Tibial artery (tissue), 4 donors: Measurements from ENCODE around the gene TATDN2.

Experiments used
- DNase-seq, 2 donors: peaks; one replicate each; pipeline ENCODE4 v3.0.0-alpha.2; 2019
- H3K27ac ChIP-seq, 2 donors: fragments of 200-600 bp; sonication (generic) in 1 of 2; 1 replicate in 1 of 2; 2 replicates in 1 of 2; pipeline ENCODE4 v1.5.1; 2018 to 2019; ENCODE audit warnings: mild to moderate bottlenecking in 1 of 2
- H3K27me3 ChIP-seq, 2 donors: fragments of 200-600 bp; sonication (generic) in 1 of 2; one replicate each; pipeline versions ENCODE4 v1.5.1 to v1.6.0; 2016 to 2019
- H3K36me3 ChIP-seq, 3 donors: fragments of 200-600 bp; sonication (generic) in 2 of 3; one replicate each; pipeline ENCODE4 v1.5.1; 2016 to 2019; ENCODE audit warnings: mild to moderate bottlenecking in 2 of 3
- H3K4me1 ChIP-seq, 4 donors: fragments of 200-600 bp; sonication (generic) in 2 of 4; 1 replicate in 3 of 4; 2 replicates in 1 of 4; pipeline ENCODE4 v1.5.1; 2016 to 2019
- H3K4me3 ChIP-seq, 2 donors: fragments of 200-600 bp; sonication (generic) in 1 of 2; 1 replicate in 1 of 2; 2 replicates in 1 of 2; pipeline ENCODE4 v1.5.1; 2018 to 2019; ENCODE audit warnings: mild to moderate bottlenecking in 2 of 2
- H3K9me3 ChIP-seq, 3 donors: fragments of 200-600 bp; sonication (generic) in 1 of 3; one replicate each; pipeline ENCODE4 v1.5.1; 2016 to 2019
- CTCF ChIP-seq, 2 experiments: fragments of 200-600 bp in 1 of 2; fragments of 450-650 bp in 1 of 2; IDR thresholded peaks; one replicate each; pipeline ENCODE4 v1.5.1; 2017 to 2019; ENCODE audit warnings: antibody characterized with exemption in 2 of 2, mild to moderate bottlenecking in 1 of 2, moderate library complexity in 1 of 2
- intact Hi-C: fragments of 100-400 bp; cut with DNase I; formaldehyde crosslinking; loops from one replicate; pipeline ENCODE4 v1.15.0; 2023; ENCODE audit warnings: low total_unique reads

The TATDN2 gene

GRCh38 chr3:10309736-10310135 lies 61.5 kb downstream of the TATDN2 start:
- no peak for DNase-seq
- H3K9me3 ChIP-seq, result no peaks in the 10 kb centered on the region
- H3K4me1 ChIP-seq, result no peaks in the 10 kb centered on the region
- intact Hi-C loops, result no loop called here
- peaks cover 83 to 96% (median 92%) of the 10 kb centered on the region in 3 donors for H3K36me3 ChIP-seq
- no peak for TF ChIP-seq CTCF (IDR thresholded peaks at IDR 0.05)
- H3K4me3 ChIP-seq, result no peak overlapping the region
- H3K27me3 ChIP-seq, result no peaks in the 10 kb centered on the region
- no peak overlapping the region for H3K27ac ChIP-seq

- Histone ChIP-seq H3K4me3 (no peak overlapping the region), H3K36me3 (peaks cover 85 to 96% (median 92%) of the 10 kb centered on the region in 3 donors), H3K27ac (no peak overlapping the region), H3K9me3 (no peaks in the 10 kb centered on the region), H3K27me3 (no peaks in the 10 kb centered on the region), H3K4me1 (no peaks in the 10 kb centered on the region)
- no peak for TF ChIP-seq CTCF (IDR thresholded peaks at IDR 0.05)
- no peak for DNase-seq
- intact Hi-C loops, result no loop called here
Observed at GRCh38 chr3:10310578-10310977, 62.3 kb downstream of the TATDN2 start.

- no peaks in the 10 kb centered on the region for H3K9me3 ChIP-seq
- H3K27me3 ChIP-seq, result no peaks in the 10 kb centered on the region
- DNase-seq, result no peak
- H3K27ac ChIP-seq, result no peak overlapping the region
- no peak overlapping the region for H3K4me3 ChIP-seq
- H3K36me3 ChIP-seq, result peaks cover 92 to 96% (median 92%) of the 10 kb centered on the region in 3 donors
- no peaks in the 10 kb centered on the region for H3K4me1 ChIP-seq
- TF ChIP-seq CTCF (IDR thresholded peaks at IDR 0.05), result no peak
- intact Hi-C loops, result no loop called here
Observed at GRCh38 chr3:10311710-10312109, 63.5 kb downstream of the TATDN2 start.

- intact Hi-C loops, result no loop called here
- TF ChIP-seq CTCF (IDR thresholded peaks at IDR 0.05), result no peak
- no peaks in the 10 kb centered on the region for H3K27me3 ChIP-seq
- no peak overlapping the region for H3K4me3 ChIP-seq
- peaks cover 0 to under 1% (median 0%) of the 10 kb centered on the region in 4 donors for H3K4me1 ChIP-seq
- peaks cover 87 to 96% (median 90%) of the 10 kb centered on the region in 3 donors for H3K36me3 ChIP-seq
- no peak overlapping the region for H3K27ac ChIP-seq
- no peaks in the 10 kb centered on the region for H3K9me3 ChIP-seq
- no peak for DNase-seq
Observed at GRCh38 chr3:10312391-10312790, 64.1 kb downstream of the TATDN2 start.

GRCh38 chr3:10312861-10313260 lies 64.6 kb downstream of the TATDN2 start:
- intact Hi-C loops, result no loop called here
- no peak for TF ChIP-seq CTCF (IDR thresholded peaks at IDR 0.05)
- Histone ChIP-seq H3K27ac (no peak overlapping the region), H3K9me3 (no peaks in the 10 kb centered on the region), H3K36me3 (peaks cover 88 to 96% (median 90%) of the 10 kb centered on the region in 3 donors), H3K4me1 (peaks cover 0 to 4% (median 2%) of the 10 kb centered on the region in 4 donors), H3K27me3 (no peaks in the 10 kb centered on the region), H3K4me3 (no peak overlapping the region)
- DNase-seq, result no peak

GRCh38 chr3:10315101-10315500 lies 66.8 kb downstream of the TATDN2 start:
- peaks cover 0 to 24% (median 16%) of the 10 kb centered on the region in 4 donors for H3K4me1 ChIP-seq
- no peak overlapping the region for H3K4me3 ChIP-seq
- no peak for TF ChIP-seq CTCF (IDR thresholded peaks at IDR 0.05)
- H3K36me3 ChIP-seq, result peaks cover 80 to 91% (median 80%) of the 10 kb centered on the region in 3 donors
- H3K27ac ChIP-seq, result no peak overlapping the region
- H3K9me3 ChIP-seq, result no peaks in the 10 kb centered on the region
- intact Hi-C loops, result no loop called here
- DNase-seq, result no peak
- no peaks in the 10 kb centered on the region for H3K27me3 ChIP-seq
